Esophagus squamous epithelium (tissue), 5 donors: Measurements from ENCODE around the gene ZNF28. TPM values are rescaled to one million over a fixed set of nuclear protein-coding genes. Genes with fewer than 3 reads are reported as not detected.
"Not testable (repeated sequence)": the region's sequence is repeated elsewhere in the genome, so short reads cannot be mapped to it uniquely, and the experiment has no call there.

Experiments
- DNase-seq: peaks from one replicate; lab custom pipeline; 2025; lab: John Stamatoyannopoulos, UW
- H3K27ac ChIP-seq, 4 donors: fragments of 200-600 bp; sonication (generic); one replicate each; pipeline ENCODE4 v1.5.1; 2016 to 2019; ENCODE audit warnings: mild to moderate bottlenecking in 1 of 4
- H3K27me3 ChIP-seq, 4 donors: fragments of 200-600 bp; sonication (generic); 1 replicate in 3 of 4; 2 replicates in 1 of 4; pipeline versions ENCODE4 v1.5.1 to v1.6.0; 2017 to 2021; ENCODE audit warnings: antibody characterized with exemption in 1 of 4
- H3K36me3 ChIP-seq, 3 donors: fragments of 200-600 bp; sonication (generic); one replicate each; pipeline ENCODE4 v1.5.1; 2016 to 2019
- H3K4me1 ChIP-seq, 3 donors: fragments of 200-600 bp; sonication (generic); one replicate each; pipeline ENCODE4 v1.5.1; 2017 to 2019
- H3K4me3 ChIP-seq, 4 donors: fragments of 200-600 bp; sonication (generic); 1 replicate in 3 of 4; 2 replicates in 1 of 4; pipeline ENCODE4 v1.5.1; 2016 to 2019; ENCODE audit warnings: mild to moderate bottlenecking in 2 of 4, moderate library complexity in 1 of 4
- H3K9me3 ChIP-seq, 3 donors: fragments of 200-600 bp; sonication (generic); one replicate each; pipeline ENCODE4 v1.5.1; 2016 to 2019
- POLR2A ChIP-seq, 4 donors: fragments of 450-650 bp; IDR thresholded peaks; one replicate each; pipeline ENCODE4 v1.6.1; 2017; ENCODE audit warnings: antibody characterized with exemption in 4 of 4, mild to moderate bottlenecking in 4 of 4, moderate library complexity in 3 of 4
- WGBS, 2 donors: methylation state at CpG; one replicate each; pipeline ENCODE4 v1.1.5; 2018; 5-methylcytosine and 5-hydroxymethylcytosine counted together
- intact Hi-C: fragments of 100-400 bp; cut with DNase I; formaldehyde crosslinking; loops from one replicate; pipeline ENCODE4 v1.15.0; 2022
- total RNA-seq, 4 donors: library from RNA; depleted of rRNA; stranded (reverse); fragments of >200 nt; gene quantifications; one replicate each; pipeline ENCODE4 v1.1.0, GENCODE V29; 2016
- TF ChIP-seq, protein P1 (sequence below), 6 experiments: fragments of 450-650 bp in 4 of 6; fragments of 200-600 bp in 2 of 6; sonication (generic) in 2 of 6; IDR thresholded peaks; one replicate each; pipeline ENCODE4 v1.5.1; 2016 to 2019; ENCODE audit warnings: antibody characterized with exemption in 6 of 6, mild to moderate bottlenecking in 4 of 6, moderate library complexity in 4 of 6
- donor health status: DM: yes; HTN: yes; CAD: no.

The ZNF28 gene
- total RNA-seq, result 10 to 100 TPM in 2 of 4 donors, 1 to 10 TPM in 2; 4.0 to 11.8 (median 9.6) TPM

DNA sequence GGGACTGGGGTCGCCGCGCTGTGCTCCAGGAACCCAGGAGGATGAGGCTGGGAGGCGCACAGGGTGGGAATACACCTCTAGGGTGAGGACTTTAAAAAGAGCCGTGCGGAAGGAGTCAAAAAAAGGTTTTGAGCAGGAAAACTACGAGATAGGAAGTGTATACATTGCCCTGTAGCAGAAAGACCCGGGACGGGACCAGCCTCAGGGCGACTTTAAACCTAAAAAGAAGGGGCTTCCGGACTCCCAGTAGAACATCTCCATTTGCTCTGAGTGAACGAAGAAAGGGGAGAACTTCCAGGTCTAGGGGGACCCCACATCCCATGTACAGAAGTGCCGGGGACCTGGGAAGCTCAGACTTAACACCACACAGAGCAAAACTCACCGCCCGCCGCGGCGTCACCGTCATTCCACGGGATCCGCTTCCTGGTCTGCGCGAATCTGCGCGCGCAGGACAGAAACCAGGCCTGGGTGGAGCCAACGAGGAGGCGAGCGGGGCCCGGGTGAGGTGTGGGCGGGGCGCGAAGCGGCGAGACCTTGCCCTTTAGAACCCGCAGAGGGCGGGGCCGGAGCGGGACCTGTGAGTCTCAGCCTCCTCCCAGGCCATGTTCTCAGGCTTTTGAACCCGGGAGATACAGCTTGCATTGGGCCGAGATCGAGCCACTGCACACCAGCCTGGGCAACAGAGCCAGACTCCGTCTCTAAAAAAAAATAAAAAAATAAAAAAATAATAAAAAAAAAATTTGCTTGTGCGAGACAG is at the start of gene ZNF28:
Gene ZNF28 (minus strand): TSS at position 430 of the 757 bp plus-strand sequence. CDS start 3,675 bp downstream, outside the sequence.
- WGBS, 2 donors, result 3 to 6% methylated on average over 13 of the region's 44 CpGs
- DNase-seq, intact Hi-C loops, H3K27me3 ChIP-seq, H3K9me3 ChIP-seq: not testable (repeated sequence)
- peaks cover 0 to 13% (median 0%) of the 10 kb centered on the region in 3 donors for H3K4me1 ChIP-seq
- H3K4me3 ChIP-seq, result peak within 1 kb of the TSS; percentile 42 to 75 (median 65)
- peak within 1 kb of the TSS; percentile 34 to 83 (median 76) for H3K27ac ChIP-seq
- peaks cover 0 to 21% (median 10%) of the 10 kb centered on the region in 3 donors for H3K36me3 ChIP-seq

DNA sequence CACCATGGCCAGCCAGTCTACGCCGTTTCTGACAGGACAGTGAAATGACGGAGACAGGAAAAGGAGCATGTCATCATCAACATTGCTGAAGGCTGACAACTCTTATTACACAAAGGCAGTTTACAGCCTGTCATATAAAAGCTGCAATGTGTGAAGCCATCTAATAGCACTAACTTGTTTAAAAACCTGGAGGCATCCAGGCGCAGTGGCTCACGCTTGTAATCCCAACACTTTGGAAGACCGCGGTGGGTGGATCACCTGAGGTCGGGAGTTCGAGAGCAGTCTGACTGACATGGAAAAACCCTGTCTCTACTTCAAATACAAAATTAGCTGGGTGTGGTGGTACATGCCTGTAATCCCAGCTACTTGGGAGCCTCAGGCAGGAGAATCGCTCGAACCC is 46.6 kb upstream of the ZNF28 start:
- WGBS, 2 donors, result 88 to 95% methylated on average over 8 to 11 of the region's 11 CpGs
- H3K27ac ChIP-seq, DNase-seq, H3K4me3 ChIP-seq, intact Hi-C loops, H3K36me3 ChIP-seq, H3K4me1 ChIP-seq, H3K27me3 ChIP-seq: not testable (repeated sequence)
- peaks cover 0 to 18% (median 0%) of the 10 kb centered on the region in 3 donors for H3K9me3 ChIP-seq

DNA sequence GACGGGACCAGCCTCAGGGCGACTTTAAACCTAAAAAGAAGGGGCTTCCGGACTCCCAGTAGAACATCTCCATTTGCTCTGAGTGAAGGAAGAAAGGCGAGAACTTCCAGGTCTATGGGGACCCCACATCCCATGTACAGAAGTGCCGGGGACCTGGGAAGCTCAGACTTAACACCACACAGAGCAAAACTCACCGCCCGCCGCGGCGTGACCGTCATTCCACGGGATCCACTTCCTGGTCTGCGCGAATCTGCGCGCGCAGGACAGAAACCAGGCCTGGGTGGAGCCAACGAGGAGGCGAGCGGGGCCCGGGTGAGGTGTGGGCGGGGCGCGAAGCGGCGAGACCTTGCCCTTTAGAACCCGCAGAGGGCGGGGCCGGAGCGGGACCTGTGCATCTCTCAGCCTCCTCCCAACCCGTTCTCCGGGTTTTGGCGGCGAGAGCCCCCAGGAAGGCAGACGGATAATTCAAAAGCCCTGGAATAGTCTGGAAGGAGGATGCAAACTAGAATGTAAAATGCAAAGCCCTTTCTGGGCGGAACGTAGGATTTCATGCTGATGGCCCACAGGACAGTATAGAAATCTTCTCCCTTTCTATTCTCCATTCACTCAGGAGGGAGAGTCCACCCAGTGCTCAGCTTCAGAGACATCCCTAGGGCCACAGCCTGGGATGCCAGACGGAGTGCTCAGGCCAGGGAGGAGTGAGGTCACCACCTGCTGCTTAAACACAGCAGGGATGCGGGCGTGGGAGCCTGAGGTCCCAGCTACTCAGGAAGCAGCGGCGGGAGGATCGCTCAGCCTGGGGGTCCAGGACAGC is 36.2 kb upstream of the ZNF28 start, which contains the start of gene ZNF468:
Gene ZNF468 (minus strand): TSS at position 242 of the 814 bp plus-strand sequence. CDS start 3,347 bp downstream, outside the sequence.
- peak within 1 kb of the TSS; percentile 61 to 74 (median 68) for H3K4me3 ChIP-seq
- H3K4me1 ChIP-seq, result peaks cover 0 to 20% (median 0%) of the 10 kb centered on the region in 3 donors
- 24 to 29% methylated on average over 8 to 11 of the region's 43 CpGs for WGBS, 2 donors
- TF ChIP-seq, protein P1, sequence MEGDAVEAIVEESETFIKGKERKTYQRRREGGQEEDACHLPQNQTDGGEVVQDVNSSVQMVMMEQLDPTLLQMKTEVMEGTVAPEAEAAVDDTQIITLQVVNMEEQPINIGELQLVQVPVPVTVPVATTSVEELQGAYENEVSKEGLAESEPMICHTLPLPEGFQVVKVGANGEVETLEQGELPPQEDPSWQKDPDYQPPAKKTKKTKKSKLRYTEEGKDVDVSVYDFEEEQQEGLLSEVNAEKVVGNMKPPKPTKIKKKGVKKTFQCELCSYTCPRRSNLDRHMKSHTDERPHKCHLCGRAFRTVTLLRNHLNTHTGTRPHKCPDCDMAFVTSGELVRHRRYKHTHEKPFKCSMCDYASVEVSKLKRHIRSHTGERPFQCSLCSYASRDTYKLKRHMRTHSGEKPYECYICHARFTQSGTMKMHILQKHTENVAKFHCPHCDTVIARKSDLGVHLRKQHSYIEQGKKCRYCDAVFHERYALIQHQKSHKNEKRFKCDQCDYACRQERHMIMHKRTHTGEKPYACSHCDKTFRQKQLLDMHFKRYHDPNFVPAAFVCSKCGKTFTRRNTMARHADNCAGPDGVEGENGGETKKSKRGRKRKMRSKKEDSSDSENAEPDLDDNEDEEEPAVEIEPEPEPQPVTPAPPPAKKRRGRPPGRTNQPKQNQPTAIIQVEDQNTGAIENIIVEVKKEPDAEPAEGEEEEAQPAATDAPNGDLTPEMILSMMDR (IDR thresholded peaks at IDR 0.05), result peak in 2 of 6 experiments; percentile 13 to 32
- TF ChIP-seq POLR2A (IDR thresholded peaks at IDR 0.05), result peak in 2 of 4 donors; percentile 58 to 64
- H3K27me3 ChIP-seq, intact Hi-C loops, H3K9me3 ChIP-seq, DNase-seq: not testable (repeated sequence)
- peaks cover 5 to 24% (median 6%) of the 10 kb centered on the region in 3 donors for H3K36me3 ChIP-seq
- peak within 1 kb of the TSS; percentile 37 to 84 (median 82) for H3K27ac ChIP-seq

DNA sequence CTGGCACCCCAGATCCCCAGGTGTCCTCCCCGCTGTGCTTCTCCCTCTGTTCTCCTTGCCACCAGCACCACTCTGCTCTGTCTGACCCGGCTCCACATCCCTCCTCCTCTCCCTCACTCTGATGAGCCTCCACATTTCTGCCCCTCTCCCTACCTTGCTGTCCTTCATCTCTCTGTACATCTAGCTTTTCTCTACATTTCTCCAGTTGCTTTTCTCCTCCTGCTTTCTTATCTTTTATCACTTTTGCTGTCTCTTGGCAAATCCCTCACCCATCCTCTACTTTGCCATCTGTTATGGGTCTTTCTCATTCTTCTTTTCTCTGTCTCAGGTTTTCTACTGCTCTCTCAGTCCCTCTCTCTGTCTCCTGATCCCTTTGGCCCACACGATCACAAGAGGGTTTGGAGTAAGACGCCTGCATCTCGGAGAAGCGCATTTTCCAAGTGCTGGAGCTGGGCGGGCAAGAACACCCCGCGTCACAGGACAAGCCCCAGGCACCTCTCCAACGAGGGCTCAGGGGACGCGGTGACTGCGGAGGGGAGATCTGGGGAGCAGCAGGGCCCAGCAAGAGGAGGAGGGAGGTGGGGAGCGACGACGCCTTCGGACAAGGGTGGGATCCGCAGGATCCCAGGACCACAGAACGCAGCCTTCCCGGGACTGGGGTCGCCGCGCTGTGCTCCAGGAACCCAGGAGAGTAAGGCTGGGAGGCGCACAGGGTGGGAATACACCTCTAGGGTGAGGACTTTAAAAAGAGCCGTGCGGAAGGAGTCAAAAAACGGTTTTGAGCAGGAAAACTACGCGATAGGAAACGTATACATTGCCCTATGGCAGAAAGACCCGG is 35.3 kb upstream of the ZNF28 start:
- DNase-seq, H3K27me3 ChIP-seq, intact Hi-C loops: not testable (repeated sequence)
- peak overlapping the region; percentile 61 to 74 (median 68) for H3K4me3 ChIP-seq
- peaks cover 0 to 15% (median 0%) of the 10 kb centered on the region in 3 donors for H3K9me3 ChIP-seq
- peaks cover 0 to 20% (median 0%) of the 10 kb centered on the region in 3 donors for H3K4me1 ChIP-seq
- peak overlapping the region; percentile 37 to 84 (median 82) for H3K27ac ChIP-seq
- 3 to 5% methylated on average over 10 to 17 of the region's 31 CpGs for WGBS, 2 donors
- peaks cover 6 to 33% (median 6%) of the 10 kb centered on the region in 3 donors for H3K36me3 ChIP-seq

DNA sequence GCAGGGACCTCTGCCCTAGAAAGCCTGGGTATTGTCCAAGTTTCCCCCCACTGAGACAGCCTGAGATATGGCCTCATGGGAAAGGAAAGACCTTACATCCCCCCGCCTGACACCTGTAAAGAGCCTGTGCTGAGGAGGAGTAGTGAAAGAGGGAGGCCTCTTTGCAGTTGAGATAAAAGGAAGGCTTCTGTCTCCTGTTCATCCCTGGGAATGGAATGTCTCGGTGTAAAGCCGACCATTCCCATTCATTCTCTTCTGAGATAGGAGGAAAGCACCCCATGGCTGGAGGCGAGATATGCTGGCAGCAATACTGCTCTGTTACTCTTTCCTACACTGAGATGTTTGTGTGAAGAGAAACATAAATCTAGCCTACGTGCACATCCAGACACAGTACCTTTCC is 25.9 kb upstream of the ZNF28 start:
- H3K4me1 ChIP-seq, H3K27me3 ChIP-seq, DNase-seq, H3K4me3 ChIP-seq, H3K27ac ChIP-seq, intact Hi-C loops: not testable (repeated sequence)
- H3K9me3 ChIP-seq, result peaks cover 0 to 69% (median 42%) of the 10 kb centered on the region in 3 donors
- 72 to 73% methylated on average over 4 to 5 of the region's 5 CpGs for WGBS, 2 donors
- peaks cover 38 to 98% (median 43%) of the 10 kb centered on the region in 3 donors for H3K36me3 ChIP-seq

DNA sequence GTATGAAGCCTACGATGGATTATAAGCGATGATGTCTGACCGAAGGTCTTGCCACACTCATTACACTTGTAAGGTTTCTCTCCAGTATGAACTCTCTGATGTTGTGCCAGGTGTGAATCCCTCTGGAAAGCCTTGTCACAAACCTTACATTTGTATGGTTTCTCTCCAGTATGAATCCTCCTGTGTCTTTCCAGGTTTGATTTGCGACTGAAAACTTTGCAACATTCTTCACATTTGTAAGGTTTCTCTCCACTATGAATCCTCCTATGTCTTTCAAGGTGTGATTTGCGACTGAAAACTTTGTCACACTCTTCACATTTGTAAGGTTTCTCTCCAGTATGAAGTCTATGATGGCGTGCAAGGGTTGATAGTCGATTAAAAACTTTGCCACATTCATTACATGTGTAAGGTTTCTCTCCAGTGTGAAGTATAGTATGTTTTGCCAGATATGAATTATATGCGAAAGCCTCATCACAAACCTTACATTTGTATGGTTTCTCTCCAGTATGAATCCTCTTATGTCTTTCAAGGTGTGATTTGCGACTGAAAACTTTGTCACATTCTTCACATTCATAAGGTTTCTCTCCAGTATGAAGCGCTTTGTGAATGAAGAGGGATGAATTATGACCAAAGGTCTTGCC is 19.5 kb upstream of the ZNF28 start:
- intact Hi-C loops, H3K27me3 ChIP-seq, H3K4me3 ChIP-seq, H3K4me1 ChIP-seq, H3K27ac ChIP-seq, DNase-seq: not testable (repeated sequence)
- WGBS, 2 donors, result 92 to 95% methylated on average over 10 of the region's 10 CpGs
- peaks cover 32 to 79% (median 41%) of the 10 kb centered on the region in 3 donors for H3K36me3 ChIP-seq
- H3K9me3 ChIP-seq, result peaks cover 7 to 97% (median 77%) of the 10 kb centered on the region in 3 donors

DNA sequence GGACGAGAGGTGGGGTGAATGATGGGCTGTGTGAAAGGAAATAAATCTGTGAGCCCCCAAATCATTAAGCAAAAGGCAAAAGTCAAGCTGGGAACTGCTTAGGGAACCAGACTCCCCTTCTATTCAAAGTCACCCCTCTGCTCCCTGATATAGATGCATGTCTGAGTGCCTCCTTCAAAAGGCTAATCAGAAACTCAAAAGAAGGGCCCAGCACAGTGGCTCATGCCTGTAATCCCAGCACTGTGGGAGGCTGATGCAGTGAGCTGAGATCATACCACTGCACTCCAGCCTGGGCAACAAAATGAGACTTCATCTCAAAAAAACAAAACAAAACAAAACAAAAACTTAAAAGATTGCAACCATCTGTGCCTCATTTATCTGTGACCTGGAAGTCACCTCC is 12.9 kb upstream of the ZNF28 start:
- intact Hi-C loops, H3K27ac ChIP-seq, H3K27me3 ChIP-seq, DNase-seq, H3K4me1 ChIP-seq, H3K4me3 ChIP-seq: not testable (repeated sequence)
- Histone ChIP-seq H3K36me3 (peaks cover 0 to 13% (median 0%) of the 10 kb centered on the region in 3 donors), H3K9me3 (peaks cover 0 to 66% (median 19%) of the 10 kb centered on the region in 3 donors)
- 43 to 67% methylated on average over 1 of the region's 1 CpG for WGBS, 2 donors

DNA sequence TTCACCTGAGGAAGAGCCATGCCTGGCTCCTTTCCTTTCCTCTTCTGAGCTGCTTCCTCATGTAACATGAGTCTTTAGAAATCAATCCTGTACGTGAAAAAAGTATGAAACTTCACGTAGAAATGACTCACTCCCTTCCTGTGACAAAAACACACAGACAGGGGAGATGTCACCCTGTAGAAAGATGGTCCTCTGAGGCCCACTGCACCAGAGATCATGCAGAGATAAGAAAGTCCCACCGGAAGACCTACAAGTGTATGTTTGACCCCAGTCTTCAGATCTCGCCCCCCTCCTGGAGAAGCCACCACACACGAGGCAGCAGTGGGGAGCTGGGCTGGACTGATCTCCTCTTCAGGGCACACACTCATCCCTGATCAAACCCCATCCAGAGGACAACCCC is 12.1 kb upstream of the ZNF28 start:
- H3K27me3 ChIP-seq, H3K4me1 ChIP-seq, DNase-seq, intact Hi-C loops, H3K4me3 ChIP-seq, H3K36me3 ChIP-seq, H3K27ac ChIP-seq: not testable (repeated sequence)
- 54 to 63% methylated on average over 2 to 5 of the region's 5 CpGs for WGBS, 2 donors
- peaks cover 0 to 59% (median 12%) of the 10 kb centered on the region in 3 donors for H3K9me3 ChIP-seq

DNA sequence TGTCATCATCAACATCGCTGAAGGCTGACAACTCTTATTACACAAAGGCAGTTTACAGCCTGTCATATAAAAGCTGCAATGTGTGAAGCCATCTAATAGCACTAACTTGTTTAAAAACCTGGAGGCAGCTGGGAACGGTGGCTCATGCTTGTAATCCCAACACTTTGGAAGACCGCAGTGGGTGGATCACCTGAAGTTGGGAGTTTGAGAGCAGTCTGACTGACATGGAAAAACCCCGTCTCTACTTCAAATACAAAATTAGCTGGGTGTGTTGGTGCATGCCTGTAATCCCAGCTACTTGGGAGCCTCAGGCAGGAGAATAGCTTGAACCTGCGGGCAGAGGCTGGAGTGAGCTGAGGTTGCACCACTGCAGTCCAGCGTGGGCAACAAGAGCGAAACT is 8.4 kb upstream of the ZNF28 start:
- H3K4me3 ChIP-seq, intact Hi-C loops, DNase-seq, H3K36me3 ChIP-seq, H3K4me1 ChIP-seq, H3K27me3 ChIP-seq, H3K27ac ChIP-seq: not testable (repeated sequence)
- 57 to 80% methylated on average over 6 to 7 of the region's 7 CpGs for WGBS, 2 donors
- peaks cover 0 to 33% (median 2%) of the 10 kb centered on the region in 3 donors for H3K9me3 ChIP-seq
